HepG2 (cell line): ENCODE measurements around the gene IHH. TPM values are rescaled to one million over a fixed set of nuclear protein-coding genes. Genes with fewer than 3 reads are reported as not detected.
A peak's percentile ranks its signal among the peaks of the same experiment; 100 is the strongest.

Experiments
- ARHGAP35 ChIP-seq: sonication (generic); formaldehyde crosslinking; IDR thresholded peaks from 2 replicates; pipeline ENCODE4 v1.9.0; 2022; ENCODE audit warnings: mild to moderate bottlenecking, inconsistent platforms, moderate library complexity, missing genetic modification reagents, borderline replicate concordance
- ATAD3A ChIP-seq: sonication (generic); formaldehyde crosslinking; IDR thresholded peaks from 2 replicates; pipeline ENCODE4 v1.4.0; 2020; ENCODE audit warnings: missing genetic modification reagents
- CBX5 ChIP-seq: sonication (generic); formaldehyde crosslinking; IDR thresholded peaks from 2 replicates; pipeline ENCODE4 v1.4.0; 2020; ENCODE audit warnings: missing genetic modification reagents, borderline replicate concordance
- CSRNP2 ChIP-seq: sonication (generic); formaldehyde crosslinking; conservative IDR thresholded peaks from 2 replicates; pipeline ENCODE4 v1.8.0; 2022; ENCODE audit warnings: low read depth, missing genetic modification reagents
- ELF3 ChIP-seq: IDR thresholded peaks from 2 replicates; pipeline ENCODE4 v1.6.1; 2016; ENCODE audit warnings: missing genetic modification reagents, missing compliant biosample characterization
- KDM2A ChIP-seq: sonication (generic); formaldehyde crosslinking; IDR thresholded peaks from 2 replicates; pipeline ENCODE4 v1.4.0; 2020; ENCODE audit warnings: low read depth, missing genetic modification reagents, borderline replicate concordance
- MAZ ChIP-seq, 2 experiments: sonication (generic) in 1 of 2; formaldehyde crosslinking in 1 of 2; IDR thresholded peaks; 2 replicates each; pipeline versions ENCODE4 v1.5.0 to v1.6.1; 2012 to 2020; ENCODE audit warnings: low read depth in 2 of 2, mild to moderate bottlenecking in 2 of 2, borderline replicate concordance in 1 of 2, improper control_type of control experiment in 1 of 2, low read length in 1 of 2, missing genetic modification reagents in 1 of 2, moderate library complexity in 1 of 2
- MIER2 ChIP-seq: IDR thresholded peaks from 2 replicates; pipeline ENCODE4 v1.6.1; 2016; ENCODE audit warnings: missing biosample characterization, missing genetic modification reagents
- NCOA2 ChIP-seq: sonication (generic); formaldehyde crosslinking; IDR thresholded peaks from 2 replicates; pipeline ENCODE4 v1.8.0; 2022; ENCODE audit warnings: inconsistent platforms
- NFKBIZ ChIP-seq: IDR thresholded peaks from 2 replicates; pipeline ENCODE4 v1.6.1; 2018; ENCODE audit warnings: missing genetic modification reagents, missing compliant biosample characterization
- NR2F6 ChIP-seq, 2 experiments: IDR thresholded peaks; 2 replicates each; pipeline ENCODE4 v1.6.1; 2016; ENCODE audit warnings: antibody characterized with exemption in 1 of 2, mild to moderate bottlenecking in 1 of 2
- STAT5B ChIP-seq: sonication (generic); formaldehyde crosslinking; IDR thresholded peaks from 2 replicates; pipeline ENCODE4 v1.4.0; 2020; ENCODE audit warnings: missing genetic modification reagents
- SUZ12 ChIP-seq: fragments of 150-350 bp; IDR thresholded peaks from 2 replicates; pipeline ENCODE4 v1.6.1; 2014; ENCODE audit warnings: low read depth, low read length
- TFAP4 ChIP-seq: sonication (generic); IDR thresholded peaks from 2 replicates; pipeline ENCODE4 v1.6.1; 2016; ENCODE audit warnings: low read depth, borderline replicate concordance
- ZBTB44 ChIP-seq: sonication (generic); formaldehyde crosslinking; IDR thresholded peaks from 2 replicates; pipeline ENCODE4 v1.4.0; 2020; ENCODE audit warnings: missing genetic modification reagents
- ZNF160 ChIP-seq: sonication (generic); formaldehyde crosslinking; IDR thresholded peaks from 2 replicates; pipeline ENCODE4 v1.8.0; 2022; ENCODE audit warnings: mild to moderate bottlenecking, inconsistent platforms, missing genetic modification reagents
- ZNF589 ChIP-seq: sonication (generic); formaldehyde crosslinking; conservative IDR thresholded peaks from 2 replicates; pipeline ENCODE4 v1.8.0; 2022; ENCODE audit warnings: mild to moderate bottlenecking, moderate library complexity, missing genetic modification reagents
- ZNF678 ChIP-seq: sonication (generic); formaldehyde crosslinking; IDR thresholded peaks from 2 replicates; pipeline ENCODE4 v1.4.0; 2020; ENCODE audit warnings: mild to moderate bottlenecking, missing genetic modification reagents
- ZNF761 ChIP-seq: sonication (generic); formaldehyde crosslinking; conservative IDR thresholded peaks from 2 replicates; pipeline ENCODE4 v1.4.0; 2020; ENCODE audit warnings: mild to moderate bottlenecking, missing genetic modification reagents
- ZNF775 ChIP-seq: sonication (generic); formaldehyde crosslinking; IDR thresholded peaks from 2 replicates; pipeline ENCODE4 v1.4.0; 2020; ENCODE audit warnings: missing genetic modification reagents, mild to moderate bottlenecking, moderate library complexity, borderline replicate concordance
- ZNF780A ChIP-seq: sonication (generic); formaldehyde crosslinking; IDR thresholded peaks from 2 replicates; pipeline ENCODE4 v1.8.0; 2022; ENCODE audit warnings: mild to moderate bottlenecking, missing genetic modification reagents, moderate library complexity
- polyA plus RNA-seq, 8 experiments: library from polyadenylated mRNA; depleted of rRNA in 3 of 8; stranded (reverse) in 7 of 8; unstranded in 1 of 8; fragments of >200 nt; fragmentation: Illumina TruSeq in 4 of 8; extraction: Trizol in 4 of 8; gene quantifications; 2 replicates each; pipeline versions ENCODE4 v1.2.1 to v1.2.3, GENCODE V29; 2011 to 2016; ENCODE audit warnings: low read depth in 4 of 8, missing spikeins in 1 of 8, mixed read lengths in 1 of 8; ENCODE audit not compliant: insufficient read depth in 1 of 8
- total RNA-seq, 5 experiments: library from RNA; depleted of rRNA; stranded (reverse); fragments of >200 nt; fragmentation: Illumina TruSeq; extraction: Trizol; gene quantifications; 2 replicates each; pipeline ENCODE4 v1.2.3, GENCODE V29; 2016; ENCODE audit warnings: low read depth in 1 of 5
- TF ChIP-seq, protein P1 (sequence below): sonication (generic); formaldehyde crosslinking; IDR thresholded peaks from 2 replicates; pipeline ENCODE4 v1.5.0; 2020; ENCODE audit warnings: mild to moderate bottlenecking, missing genetic modification reagents, borderline replicate concordance

Gene IHH
- total and polyA plus RNA-seq, 2 of the 13 experiments (the other 11 are each of a cell fraction or from before 2014, with no cell fraction given): 0.42 TPM; not detected in 1

GRCh38 chr2:219045937-219046550 is 14.7 kb downstream of the IHH start (continued):
- TF ChIP-seq ZBTB44 (CRISPR knock-in tag) (peak; percentile 90; the same call in 1 of the 2 replicates), MAZ (IDR thresholded peaks at IDR 0.05; ENCODE audit: borderline replicate concordance, low read depth, low read length) (no peak), MAZ (CRISPR knock-in tag; IDR thresholded peaks at IDR 0.05; ENCODE audit: low read depth) (no peak), NCOA2 (CRISPR knock-in tag) (peak; percentile 65; the same call in 1 of the 2 replicates), NR2F6 (IDR thresholded peaks at IDR 0.05) (no peak), NR2F6 (CRISPR knock-in tag; IDR thresholded peaks at IDR 0.05) (0 out of 2 replicates have a peak, but pooled peaks have one; percentile 30), ZNF678 (CRISPR knock-in tag) (0 out of 2 replicates have a peak, but pooled peaks have one; percentile 68), CSRNP2 (CRISPR knock-in tag) (0 out of 2 replicates have a peak, but pooled peaks have one; percentile 36), ZNF160 (CRISPR knock-in tag) (peak; percentile 73; the same call in 1 of the 2 replicates), CBX5 (CRISPR knock-in tag) (no peak), ZNF775 (CRISPR knock-in tag) (0 out of 2 replicates have a peak, but pooled peaks have one; percentile 68), TFAP4 (peak; percentile 74; the same call in 1 of the 2 replicates), ARHGAP35 (0 out of 2 replicates have a peak, but pooled peaks have one; percentile 43), NFKBIZ (CRISPR knock-in tag) (peak; percentile 76; the same call in 1 of the 2 replicates), KDM2A (peak; percentile 61; the same call in 1 of the 2 replicates), ELF3 (CRISPR knock-in tag) (peak; percentile 92), ZNF761 (no peak), ZNF780A (CRISPR knock-in tag) (0 out of 2 replicates have a peak, but pooled peaks have one; percentile 47), ZNF589 (CRISPR knock-in tag) (peak; percentile 64; the same call in 1 of the 2 replicates), SUZ12 (no peak), MIER2 (CRISPR knock-in tag) (peak; percentile 99), STAT5B (peak; percentile 55; the same call in 1 of the 2 replicates), ATAD3A (peak; percentile 60; the same call in 1 of the 2 replicates)
- TF ChIP-seq, protein P1, sequence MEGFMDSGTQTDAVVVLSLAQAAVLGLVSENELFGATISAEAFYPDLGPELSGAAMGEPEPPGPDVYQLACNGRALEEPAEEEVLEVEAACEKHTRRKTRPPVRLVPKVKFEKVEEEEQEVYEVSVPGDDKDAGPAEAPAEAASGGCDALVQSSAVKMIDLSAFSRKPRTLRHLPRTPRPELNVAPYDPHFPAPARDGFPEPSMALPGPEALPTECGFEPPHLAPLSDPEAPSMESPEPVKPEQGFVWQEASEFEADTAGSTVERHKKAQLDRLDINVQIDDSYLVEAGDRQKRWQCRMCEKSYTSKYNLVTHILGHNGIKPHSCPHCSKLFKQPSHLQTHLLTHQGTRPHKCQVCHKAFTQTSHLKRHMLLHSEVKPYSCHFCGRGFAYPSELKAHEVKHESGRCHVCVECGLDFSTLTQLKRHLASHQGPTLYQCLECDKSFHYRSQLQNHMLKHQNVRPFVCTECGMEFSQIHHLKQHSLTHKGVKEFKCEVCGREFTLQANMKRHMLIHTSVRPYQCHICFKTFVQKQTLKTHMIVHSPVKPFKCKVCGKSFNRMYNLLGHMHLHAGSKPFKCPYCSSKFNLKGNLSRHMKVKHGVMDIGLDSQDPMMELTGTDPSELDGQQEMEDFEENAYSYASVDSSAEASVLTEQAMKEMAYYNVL (CRISPR knock-in tag): no peak
